HEK293 (cell line): ENCODE data around the gene CBFB.

Experiments
- CTCF ChIA-PET: fragments of 350-600 bp; formaldehyde crosslinking; extraction: SDS; loops from one replicate; lab custom pipeline; 2021; ENCODE audit warnings: antibody characterized with exemption; lab: Yijun Ruan, JAX
- POLR2A ChIA-PET: fragments of 300-600 bp; formaldehyde crosslinking; extraction: SDS; loops from one replicate; lab custom pipeline; 2020; ENCODE audit warnings: antibody characterized with exemption, inconsistent platforms; lab: Yijun Ruan, JAX
- H3K27ac ChIP-seq: fragments of 200-500 bp; sonication (Bioruptor generic); 2 replicates; pipeline ENCODE4 v1.5.1; 2014; ENCODE audit warnings: low read depth, low read length, control low read depth, inconsistent platforms; ENCODE audit errors: extremely low read depth
- H3K36me3 ChIP-seq, 2 experiments: fragments of 200-500 bp in 1 of 2; sonication (Bioruptor generic) in 1 of 2; 1 replicate in 1 of 2; 2 replicates in 1 of 2; pipeline ENCODE4 v1.5.1; 2014 to 2017; ENCODE audit warnings: inconsistent platforms in 2 of 2, low read length in 2 of 2; ENCODE audit not compliant: control insufficient read depth in 2 of 2, insufficient read depth in 1 of 2
- H3K4me1 ChIP-seq: fragments of 200-500 bp; sonication (Bioruptor generic); 2 replicates; pipeline ENCODE4 v1.5.1; 2014; ENCODE audit warnings: mild to moderate bottlenecking, low read length, inconsistent platforms; ENCODE audit not compliant: control insufficient read depth, insufficient read depth
- H3K4me3 ChIP-seq: 2 replicates; pipeline ENCODE4 v1.5.1; 2011; ENCODE audit warnings: low read depth, mild to moderate bottlenecking, control low read depth, low read length, moderate library complexity
- H3K9me3 ChIP-seq: fragments of 200-500 bp; sonication (Bioruptor generic); 2 replicates; pipeline ENCODE4 v1.5.1; 2014; ENCODE audit warnings: low read depth, low read length, inconsistent platforms; ENCODE audit not compliant: control insufficient read depth, insufficient read depth
- ZFP3 ChIP-seq: fragments of 450-650 bp; formaldehyde crosslinking; IDR thresholded peaks from 2 replicates; pipeline ENCODE4 v1.5.1; 2016; ENCODE audit warnings: low read depth, missing biosample characterization, missing genetic modification characterization
- ZIC2 ChIP-seq: fragments of 450-650 bp; formaldehyde crosslinking; IDR thresholded peaks from 2 replicates; pipeline ENCODE4 v1.5.1; 2016; ENCODE audit warnings: missing biosample characterization, missing genetic modification characterization
- ZNF10 ChIP-seq: fragments of 450-650 bp; formaldehyde crosslinking; IDR thresholded peaks from 2 replicates; pipeline ENCODE4 v1.5.1; 2017; ENCODE audit warnings: missing biosample characterization, missing genetic modification characterization
- ZNF174 ChIP-seq: fragments of 450-650 bp; formaldehyde crosslinking; IDR thresholded peaks from 2 replicates; pipeline ENCODE4 v1.5.0; 2017; ENCODE audit warnings: missing biosample characterization, mild to moderate bottlenecking, missing genetic modification characterization
- ZNF24 ChIP-seq: fragments of 450-650 bp; formaldehyde crosslinking; IDR thresholded peaks from 2 replicates; pipeline ENCODE4 v1.5.1; 2016; ENCODE audit warnings: missing biosample characterization, missing genetic modification characterization
- ZNF518A ChIP-seq: fragments of 450-650 bp; formaldehyde crosslinking; conservative IDR thresholded peaks from 2 replicates; pipeline ENCODE4 v1.5.1; 2016; ENCODE audit warnings: low read depth, missing biosample characterization, missing genetic modification characterization
- ZNF571 ChIP-seq: fragments of 450-650 bp; formaldehyde crosslinking; IDR thresholded peaks from 2 replicates; pipeline ENCODE4 v1.5.0; 2017; ENCODE audit warnings: missing biosample characterization, missing genetic modification characterization
- ZNF692 ChIP-seq: fragments of 450-650 bp; formaldehyde crosslinking; IDR thresholded peaks from 2 replicates; pipeline ENCODE4 v1.5.1; 2016; ENCODE audit warnings: missing biosample characterization, missing genetic modification characterization
- TF ChIP-seq, protein P1 (sequence below): fragments of 450-650 bp; formaldehyde crosslinking; IDR thresholded peaks from 2 replicates; pipeline ENCODE4 v1.5.1; 2016; ENCODE audit warnings: missing biosample characterization, missing genetic modification characterization
- TF ChIP-seq, protein P2 (sequence below): fragments of 450-650 bp; formaldehyde crosslinking; IDR thresholded peaks from 2 replicates; pipeline ENCODE4 v1.5.1; 2016; ENCODE audit warnings: missing biosample characterization, missing genetic modification characterization
- TF ChIP-seq, protein P3 (sequence below): fragments of 450-650 bp; formaldehyde crosslinking; IDR thresholded peaks from 2 replicates; pipeline ENCODE4 v1.5.1; 2017; ENCODE audit warnings: missing biosample characterization, missing genetic modification characterization

CBFB gene

DNA sequence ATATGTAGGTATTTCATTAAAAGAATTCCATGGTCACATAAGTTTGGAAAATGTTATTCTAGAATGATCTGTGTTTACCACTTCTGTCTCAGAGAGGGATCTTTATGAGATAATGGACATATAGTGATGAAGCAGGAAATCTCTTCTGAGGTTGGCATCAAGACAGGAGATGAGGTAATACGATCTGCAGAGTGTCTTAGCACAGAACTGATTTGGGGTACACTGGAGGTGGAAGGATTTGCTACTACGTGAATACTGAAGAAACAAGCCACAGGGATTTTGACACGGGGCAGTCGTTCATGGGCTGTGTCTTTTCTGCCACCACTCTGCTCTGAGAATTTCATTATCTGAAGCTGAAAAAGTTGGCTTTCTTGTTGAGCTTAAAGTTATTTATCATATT, 5.5 kb downstream of the CBFB start (continued):
- TF ChIP-seq, protein P1, sequence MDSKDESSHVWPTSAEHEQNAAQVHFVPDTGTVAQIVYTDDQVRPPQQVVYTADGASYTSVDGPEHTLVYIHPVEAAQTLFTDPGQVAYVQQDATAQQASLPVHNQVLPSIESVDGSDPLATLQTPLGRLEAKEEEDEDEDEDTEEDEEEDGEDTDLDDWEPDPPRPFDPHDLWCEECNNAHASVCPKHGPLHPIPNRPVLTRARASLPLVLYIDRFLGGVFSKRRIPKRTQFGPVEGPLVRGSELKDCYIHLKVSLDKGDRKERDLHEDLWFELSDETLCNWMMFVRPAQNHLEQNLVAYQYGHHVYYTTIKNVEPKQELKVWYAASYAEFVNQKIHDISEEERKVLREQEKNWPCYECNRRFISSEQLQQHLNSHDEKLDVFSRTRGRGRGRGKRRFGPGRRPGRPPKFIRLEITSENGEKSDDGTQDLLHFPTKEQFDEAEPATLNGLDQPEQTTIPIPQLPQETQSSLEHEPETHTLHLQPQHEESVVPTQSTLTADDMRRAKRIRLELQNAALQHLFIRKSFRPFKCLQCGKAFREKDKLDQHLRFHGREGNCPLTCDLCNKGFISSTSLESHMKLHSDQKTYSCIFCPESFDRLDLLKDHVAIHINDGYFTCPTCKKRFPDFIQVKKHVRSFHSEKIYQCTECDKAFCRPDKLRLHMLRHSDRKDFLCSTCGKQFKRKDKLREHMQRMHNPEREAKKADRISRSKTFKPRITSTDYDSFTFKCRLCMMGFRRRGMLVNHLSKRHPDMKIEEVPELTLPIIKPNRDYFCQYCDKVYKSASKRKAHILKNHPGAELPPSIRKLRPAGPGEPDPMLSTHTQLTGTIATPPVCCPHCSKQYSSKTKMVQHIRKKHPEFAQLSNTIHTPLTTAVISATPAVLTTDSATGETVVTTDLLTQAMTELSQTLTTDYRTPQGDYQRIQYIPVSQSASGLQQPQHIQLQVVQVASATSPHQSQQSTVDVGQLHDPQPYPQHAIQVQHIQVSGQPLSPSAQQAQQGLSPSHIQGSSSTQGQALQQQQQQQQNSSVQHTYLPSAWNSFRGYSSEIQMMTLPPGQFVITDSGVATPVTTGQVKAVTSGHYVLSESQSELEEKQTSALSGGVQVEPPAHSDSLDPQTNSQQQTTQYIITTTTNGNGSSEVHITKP = no peak
- TF ChIP-seq ZNF518A (tag by site-specific recombination) (no peak), ZNF174 (tag by site-specific recombination) (no peak), ZNF571 (no peak)

GRCh38 chr16:67035364-67035763, 6.4 kb downstream of the CBFB start:
- CTCF ChIA-PET = interaction anchor here (0.6 to 2.3 kb wide), 3 partner anchors 17 to 120 kb away, joined by 3 to 9 read pairs (median 6); no protein-coding TSS in a partner anchor
- Histone ChIP-seq H3K27ac (no peak overlapping the region), H3K4me1 (peaks cover 15% of the 10 kb centered on the region; the same call in 1 of the 2 replicates), H3K36me3 (peaks cover 13 to 35% of the 10 kb centered on the region in 2 experiments; a peak in 2 of 3 replicates), H3K4me3 (no peak overlapping the region), H3K9me3 (no peaks in the 10 kb centered on the region)
- POLR2A ChIA-PET = interaction anchor here (0.9 kb wide), 1 partner anchor 9 kb away, joined by 3 read pairs; no protein-coding TSS in a partner anchor
- no peak for TF ChIP-seq ZNF692 (tag by site-specific recombination)
- TF ChIP-seq ZIC2 (tag by site-specific recombination) = no peak
- TF ChIP-seq, protein P2, sequence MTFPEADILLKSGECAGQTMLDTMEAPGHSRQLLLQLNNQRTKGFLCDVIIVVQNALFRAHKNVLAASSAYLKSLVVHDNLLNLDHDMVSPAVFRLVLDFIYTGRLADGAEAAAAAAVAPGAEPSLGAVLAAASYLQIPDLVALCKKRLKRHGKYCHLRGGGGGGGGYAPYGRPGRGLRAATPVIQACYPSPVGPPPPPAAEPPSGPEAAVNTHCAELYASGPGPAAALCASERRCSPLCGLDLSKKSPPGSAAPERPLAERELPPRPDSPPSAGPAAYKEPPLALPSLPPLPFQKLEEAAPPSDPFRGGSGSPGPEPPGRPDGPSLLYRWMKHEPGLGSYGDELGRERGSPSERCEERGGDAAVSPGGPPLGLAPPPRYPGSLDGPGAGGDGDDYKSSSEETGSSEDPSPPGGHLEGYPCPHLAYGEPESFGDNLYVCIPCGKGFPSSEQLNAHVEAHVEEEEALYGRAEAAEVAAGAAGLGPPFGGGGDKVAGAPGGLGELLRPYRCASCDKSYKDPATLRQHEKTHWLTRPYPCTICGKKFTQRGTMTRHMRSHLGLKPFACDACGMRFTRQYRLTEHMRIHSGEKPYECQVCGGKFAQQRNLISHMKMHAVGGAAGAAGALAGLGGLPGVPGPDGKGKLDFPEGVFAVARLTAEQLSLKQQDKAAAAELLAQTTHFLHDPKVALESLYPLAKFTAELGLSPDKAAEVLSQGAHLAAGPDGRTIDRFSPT = no peak
- no peak for TF ChIP-seq ZNF10 (tag by site-specific recombination)
- TF ChIP-seq ZNF24 (tag by site-specific recombination) = no peak

GRCh38 chr16:67036323-67036741, 7.4 kb downstream of the CBFB start:
- TF ChIP-seq, protein P3, sequence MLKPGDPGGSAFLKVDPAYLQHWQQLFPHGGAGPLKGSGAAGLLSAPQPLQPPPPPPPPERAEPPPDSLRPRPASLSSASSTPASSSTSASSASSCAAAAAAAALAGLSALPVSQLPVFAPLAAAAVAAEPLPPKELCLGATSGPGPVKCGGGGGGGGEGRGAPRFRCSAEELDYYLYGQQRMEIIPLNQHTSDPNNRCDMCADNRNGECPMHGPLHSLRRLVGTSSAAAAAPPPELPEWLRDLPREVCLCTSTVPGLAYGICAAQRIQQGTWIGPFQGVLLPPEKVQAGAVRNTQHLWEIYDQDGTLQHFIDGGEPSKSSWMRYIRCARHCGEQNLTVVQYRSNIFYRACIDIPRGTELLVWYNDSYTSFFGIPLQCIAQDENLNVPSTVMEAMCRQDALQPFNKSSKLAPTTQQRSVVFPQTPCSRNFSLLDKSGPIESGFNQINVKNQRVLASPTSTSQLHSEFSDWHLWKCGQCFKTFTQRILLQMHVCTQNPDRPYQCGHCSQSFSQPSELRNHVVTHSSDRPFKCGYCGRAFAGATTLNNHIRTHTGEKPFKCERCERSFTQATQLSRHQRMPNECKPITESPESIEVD (tag by site-specific recombination) = peak; percentile 68
- no peak for TF ChIP-seq ZFP3
- H3K4me3 ChIP-seq = no peak overlapping the region
- CTCF ChIA-PET = interaction anchor here (0.6 to 2.3 kb wide), 3 partner anchors 18 to 124 kb away, joined by 3 to 9 read pairs (median 6); no protein-coding TSS in a partner anchor
- H3K9me3 ChIP-seq = no peaks in the 10 kb centered on the region
- H3K4me1 ChIP-seq = peaks cover 15% of the 10 kb centered on the region; the same call in 1 of the 2 replicates
- no peak overlapping the region for H3K27ac ChIP-seq
- POLR2A ChIA-PET = no interaction called here
- H3K36me3 ChIP-seq = peaks cover 13 to 41% of the 10 kb centered on the region in 2 experiments; a peak in 2 of 3 replicates
